Kidney (tissue), 14 donors: Measurements from ENCODE around the gene ICA1. TPM values are rescaled to one million over a fixed set of nuclear protein-coding genes. Genes with fewer than 3 reads are reported as not detected.
A peak's percentile ranks its signal among the peaks of the same experiment; 100 is the strongest.

Experiments used
- DNase-seq, 5 donors: peaks; one replicate each; pipeline ENCODE4 v3.0.0-alpha.2; 2013 to 2020
- FAIRE-seq: peaks from 2 replicates; lab custom pipeline; 2012; peaks lifted over from hg19 to GRCh38; lab: Jason Lieb, UNC
- H3K27ac ChIP-seq, 2 donors: one replicate each; pipeline ENCODE4 v1.7.0; 2013; ENCODE audit warnings: low read depth in 2 of 2, low read length in 2 of 2, inconsistent platforms in 1 of 2
- H3K27me3 ChIP-seq: one replicate; pipeline ENCODE4 v1.7.1; 2013; ENCODE audit warnings: low read length, inconsistent platforms; ENCODE audit not compliant: control insufficient read depth, insufficient read depth
- H3K36me3 ChIP-seq, 3 donors: one replicate each; pipeline versions ENCODE4 v1.7.0 to v1.7.1; 2013; ENCODE audit warnings: low read length in 3 of 3, control low read depth in 1 of 3, inconsistent platforms in 1 of 3; ENCODE audit not compliant: insufficient read depth in 3 of 3, control insufficient read depth in 2 of 3
- H3K4me1 ChIP-seq, 3 donors: one replicate each; pipeline versions ENCODE4 v1.7.0 to v1.7.1; 2013; ENCODE audit warnings: low read length in 3 of 3, inconsistent platforms in 1 of 3, low read depth in 1 of 3; ENCODE audit not compliant: control insufficient read depth in 2 of 3, insufficient read depth in 2 of 3
- H3K4me3 ChIP-seq, 3 donors: one replicate each; pipeline versions ENCODE4 v1.7.0 to v1.8.1; 2013; ENCODE audit warnings: low read length in 3 of 3, control low read depth in 1 of 3, inconsistent platforms in 1 of 3
- H3K9ac ChIP-seq, 3 donors: one replicate each; pipeline versions ENCODE4 v1.7.0 to v1.7.1; 2013; ENCODE audit warnings: low read length in 3 of 3, control low read depth in 1 of 3, inconsistent platforms in 1 of 3
- H3K9me3 ChIP-seq, 3 donors: one replicate each; pipeline versions ENCODE4 v1.7.0 to v1.7.1; 2013; ENCODE audit warnings: low read length in 3 of 3, control low read depth in 1 of 3, inconsistent platforms in 1 of 3; ENCODE audit not compliant: control insufficient read depth in 2 of 3, insufficient read depth in 1 of 3
- CTCF ChIP-seq: IDR thresholded peaks from 3 replicates; pipeline ENCODE4 v1.5.1; 2012; ENCODE audit warnings: mild to moderate bottlenecking, moderate library complexity, borderline replicate concordance; ENCODE audit not compliant: insufficient read depth; ENCODE audit errors: extremely low read depth
- intact Hi-C: fragments of 100-400 bp; cut with DNase I; formaldehyde crosslinking; loops from one replicate; pipeline ENCODE4 v1.11.1; 2022
- polyA plus RNA-seq: library from polyadenylated mRNA; stranded (reverse); fragments of 350-450 nt; fragmentation: Illumina TruSeq; extraction: RNeasy Lipid Tissue Mini Kit (QIAGEN cat#74804); gene quantifications from one replicate; pipeline ENCODE4 v1.2.3, GENCODE V29; 2014; ENCODE audit warnings: low read depth, low replicate concordance; ENCODE audit not compliant: insufficient read depth
- total RNA-seq: library from RNA; stranded (reverse); fragmentation: NEBNext Ultra II Directional; extraction: Animal tissue kit (Norgen Biotek cat#: 25700); gene quantifications from one replicate; pipeline ENCODE4 v1.2.1, GENCODE V29; 2021
- donor health status: control.
- donor health status: control.
- donor health status: control.
- donor health status: control.
- donor health status: control.
- donor health status: DM: yes; HTN: yes; CAD: no.
- donor health status: Normal renal cell carcinoma (clear cell type).

The ICA1 gene
- total and polyA plus RNA-seq, 2 donors from 2014 or later = 24.2 to 41.8 TPM

GRCh38 chr7:8179486-8179885 lies 82.5 kb downstream of the ICA1 start:
- Histone ChIP-seq H3K4me1 (peaks cover 0 to 16% (median 10%) of the 10 kb centered on the region in 3 donors), H3K36me3 (no peaks in the 10 kb centered on the region), H3K9ac (no peak overlapping the region), H3K27me3 (no peaks in the 10 kb centered on the region), H3K27ac (no peak overlapping the region), H3K9me3 (no peaks in the 10 kb centered on the region), H3K4me3 (no peak overlapping the region)
- DNase-seq (no peak), FAIRE-seq (no peak)
- intact Hi-C loops = no loop called here
- TF ChIP-seq CTCF = no peak

GRCh38 chr7:8178353-8178752 lies 83.6 kb downstream of the ICA1 start:
- no peak for TF ChIP-seq CTCF
- no peaks in the 10 kb centered on the region for H3K27me3 ChIP-seq
- FAIRE-seq = no peak

GRCh38 chr7:8177109-8177933 lies 84.6 kb downstream of the ICA1 start:
- no peaks in the 10 kb centered on the region for H3K36me3 ChIP-seq
- intact Hi-C loops = no loop called here
- peak in 1 of 5 donors; percentile 21 for DNase-seq
- H3K9ac ChIP-seq = no peak overlapping the region
- no peak for FAIRE-seq
- H3K4me3 ChIP-seq = no peak overlapping the region
- TF ChIP-seq CTCF = no peak
- H3K4me1 ChIP-seq = peaks cover 0 to 16% (median 10%) of the 10 kb centered on the region in 3 donors
- H3K9me3 ChIP-seq = no peaks in the 10 kb centered on the region
- no peak overlapping the region for H3K27ac ChIP-seq
- no peaks in the 10 kb centered on the region for H3K27me3 ChIP-seq

More at GRCh38 chr7:8178353-8178752, 83.6 kb downstream of the ICA1 start:
- H3K4me1 ChIP-seq = peaks cover 0 to 16% (median 10%) of the 10 kb centered on the region in 3 donors
- DNase-seq = peak in 1 of 5 donors; percentile 35
- no peaks in the 10 kb centered on the region for H3K36me3 ChIP-seq
- H3K9me3 ChIP-seq = no peaks in the 10 kb centered on the region
- H3K4me3 ChIP-seq = no peak overlapping the region
- no peak overlapping the region for H3K27ac ChIP-seq
- intact Hi-C loops = no loop called here
- no peak overlapping the region for H3K9ac ChIP-seq
